Measurements from ENCODE around the gene HS1BP3. TPM values are rescaled to one million over a fixed set of nuclear protein-coding genes. Genes with fewer than 3 reads are reported as not detected.

The HS1BP3 gene
- total and polyA plus RNA-seq, 2 of the 4 experiments (the other 2 are of a cell fraction) = 9.0 to 14.8 TPM

GRCh38 chr2:20632446-20632990 is 18.4 kb downstream of the HS1BP3 start:
- no peaks in the 10 kb centered on the region for H3K9me1 ChIP-seq (ENCODE audit: insufficient read depth, low read length)
- CTCF ChIA-PET = no interaction called here
- peaks cover 11% of the 10 kb centered on the region for H3K4me1 ChIP-seq (ENCODE audit: control insufficient read depth, insufficient read depth, low read length)
- TF ChIP-seq MAZ (IDR thresholded peaks at IDR 0.05; ENCODE audit: borderline replicate concordance, low read depth, low read length) (no peak), CHD1 (IDR thresholded peaks at IDR 0.05; ENCODE audit: low read depth, low read length) (no peak), NFE2L2 (IDR thresholded peaks at IDR 0.05; ENCODE audit: low read depth, low read length) (no peak), MAFK (IDR thresholded peaks at IDR 0.05; ENCODE audit: low read depth, low read length) (no peak), RCOR1 (IDR thresholded peaks at IDR 0.05; ENCODE audit: insufficient replicate concordance, low read length) (no peak), USF2 (IDR thresholded peaks at IDR 0.05; ENCODE audit: low read depth, low read length) (no peak), BHLHE40 (IDR thresholded peaks at IDR 0.05; ENCODE audit: low read depth, low read length) (no peak), SMC3 (IDR thresholded peaks at IDR 0.05; ENCODE audit: low read depth, low read length) (no peak), CTCF (conservative IDR thresholded peaks at IDR 0.05; ENCODE audit: low read depth, low read length) (no peak), RFX5 (IDR thresholded peaks at IDR 0.05; ENCODE audit: low read depth, low read length) (no peak)
- TF ChIP-seq, protein P1, sequence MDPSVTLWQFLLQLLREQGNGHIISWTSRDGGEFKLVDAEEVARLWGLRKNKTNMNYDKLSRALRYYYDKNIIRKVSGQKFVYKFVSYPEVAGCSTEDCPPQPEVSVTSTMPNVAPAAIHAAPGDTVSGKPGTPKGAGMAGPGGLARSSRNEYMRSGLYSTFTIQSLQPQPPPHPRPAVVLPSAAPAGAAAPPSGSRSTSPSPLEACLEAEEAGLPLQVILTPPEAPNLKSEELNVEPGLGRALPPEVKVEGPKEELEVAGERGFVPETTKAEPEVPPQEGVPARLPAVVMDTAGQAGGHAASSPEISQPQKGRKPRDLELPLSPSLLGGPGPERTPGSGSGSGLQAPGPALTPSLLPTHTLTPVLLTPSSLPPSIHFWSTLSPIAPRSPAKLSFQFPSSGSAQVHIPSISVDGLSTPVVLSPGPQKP (IDR thresholded peaks at IDR 0.05; ENCODE audit: borderline replicate concordance, low read depth, low read length) = no peak
- DNase-seq (no peak), ATAC-seq (ENCODE audit: low read depth) (no peak)
- no peak overlapping the region for H3K9ac ChIP-seq (ENCODE audit: low read depth, low read length)
- no TSS peak for BruUV-seq (replicated peaks)
- 69% methylated on average over 3 of the region's 7 CpGs; no CpG with 5 or more reads in 1 of the 2 experiments for WGBS, 2 experiments (ENCODE audit: extremely low coverage in 2 of 2, insufficient read length in 1 of 2)
- no peak overlapping the region for H3K27ac ChIP-seq (ENCODE audit: insufficient read depth, low read length)
- no peaks in the 10 kb centered on the region for H4K20me1 ChIP-seq (ENCODE audit: insufficient read depth, low read length)
- in situ Hi-C loops (cut with MboI; ENCODE audit: low sequenced_read_pairs) = loop anchor here (5.0 kb wide), 1 partner anchor 190 kb away; no protein-coding TSS in a partner anchor
- no peak overlapping the region for H2AK9ac ChIP-seq (replicated peaks; ENCODE audit: low read depth, low read length, poor library complexity)
- H3K79me1 ChIP-seq (ENCODE audit: low read depth in 1 of 2, low read length in 2 of 2) = no peaks in the 10 kb centered on the region
- no peak overlapping the region for H3K23ac ChIP-seq (ENCODE audit: low read depth, low read length)
- dilution Hi-C loops (cut with HindIII; ENCODE audit: low sequenced_read_pairs, unreplicated experiment) = loop anchor here (25.0 kb wide), 1 partner anchor 245 kb away; no protein-coding TSS in a partner anchor
- no peak overlapping the region for H2BK15ac ChIP-seq (ENCODE audit: low read depth, low read length)
- H2BK120ac ChIP-seq (ENCODE audit: low read depth, low read length) = no peak overlapping the region
- no peak overlapping the region for H4K91ac ChIP-seq (ENCODE audit: insufficient read depth, low read depth, low read length)
- H4K5ac ChIP-seq (ENCODE audit: low read depth, low read length) = no peak overlapping the region
- intact Hi-C loops (cut with micrococcal nuclease) = no loop called here
- no peak overlapping the region for H2BK20ac ChIP-seq (ENCODE audit: low read depth, low read length)
- H3K14ac ChIP-seq (replicated peaks; ENCODE audit: low read depth, low read length) = no peak overlapping the region
- H2AFZ ChIP-seq (replicated peaks; ENCODE audit: low read length, poor library complexity) = no peak overlapping the region
- POLR2A ChIA-PET (ENCODE audit: unreplicated experiment) = no interaction called here
- H3K36me3 ChIP-seq (ENCODE audit: control insufficient read depth, insufficient read depth, low read length) = peaks cover 12% of the 10 kb centered on the region
- no peak overlapping the region for H3K4me2 ChIP-seq (ENCODE audit: low read depth, low read length)
- H3K9me3 ChIP-seq (ENCODE audit: control insufficient read depth, insufficient read depth, low read length) = no peaks in the 10 kb centered on the region
- no peaks in the 10 kb centered on the region for H3K27me3 ChIP-seq (ENCODE audit: control insufficient read depth, insufficient read depth, low read length)
- no peak overlapping the region for H4K8ac ChIP-seq (ENCODE audit: low read depth in 2 of 2, low read length in 2 of 2)
- no peak overlapping the region for H3K4me3 ChIP-seq (ENCODE audit: insufficient read depth, low read depth, low read length)
- no peak overlapping the region for H3K56ac ChIP-seq (ENCODE audit: extremely low read depth, insufficient read depth, low read length)
- H2AK5ac ChIP-seq (ENCODE audit: low read depth, low read length) = no peak overlapping the region
- no peak overlapping the region for H3K4ac ChIP-seq (ENCODE audit: low read depth, low read length)
- no peak overlapping the region for H2BK5ac ChIP-seq (ENCODE audit: low read depth, low read length, poor library complexity, severe bottlenecking)
- H3K18ac ChIP-seq (ENCODE audit: low read depth, low read length) = no peak overlapping the region
